ENCODE data around the gene RABL6. TPM values are rescaled to one million over a fixed set of nuclear protein-coding genes. Genes with fewer than 3 reads are reported as not detected.
"Not testable (repeated sequence)": the region's sequence is repeated elsewhere in the genome, so short reads cannot be mapped to it uniquely, and the experiment has no call there.

The RABL6 gene
- total RNA-seq, 1 donor from 2014 or later, result 116 TPM

- intact Hi-C loops (cut with micrococcal nuclease), result not testable (repeated sequence)
Measured at GRCh38 chr9:136833381-136834048, 25.8 kb downstream of the RABL6 start.

GRCh38 chr9:136835162-136835931 lies 27.6 kb downstream of the RABL6 start:
- intact Hi-C loops (cut with micrococcal nuclease), result no loop called here

- intact Hi-C loops (cut with micrococcal nuclease), result no loop called here
Measured at GRCh38 chr9:136835932-136836904, 28.5 kb downstream of the RABL6 start.

- intact Hi-C loops (cut with micrococcal nuclease), result no loop called here
Measured at GRCh38 chr9:136837146-136837855, 29.6 kb downstream of the RABL6 start.

- intact Hi-C loops (cut with micrococcal nuclease), result not testable (repeated sequence)
Measured at GRCh38 chr9:136837856-136838277, 30.1 kb downstream of the RABL6 start.

- intact Hi-C loops (cut with micrococcal nuclease), result no loop called here
Measured at GRCh38 chr9:136838314-136839228, 30.8 kb downstream of the RABL6 start.

GRCh38 chr9:136839229-136840139 lies 31.7 kb downstream of the RABL6 start:
- intact Hi-C loops (cut with micrococcal nuclease), result no loop called here

- intact Hi-C loops (cut with micrococcal nuclease), result no loop called here
Measured at GRCh38 chr9:136840140-136840876, 32.6 kb downstream of the RABL6 start.

GRCh38 chr9:136840877-136841645 lies 33.3 kb downstream of the RABL6 start:
- intact Hi-C loops (cut with micrococcal nuclease), result no loop called here

- intact Hi-C loops (cut with micrococcal nuclease), result loop anchor here (2.0 kb wide), 3 partner anchors 33 to 193 kb away; partner anchors contain the start of genes C8G and FBXW5
Measured at GRCh38 chr9:136841646-136842379, 34.1 kb downstream of the RABL6 start.

- intact Hi-C loops (cut with micrococcal nuclease), result loop anchor here (2.0 kb wide), 3 partner anchors 34 to 192 kb away; partner anchors contain the start of genes C8G and FBXW5
Measured at GRCh38 chr9:136842380-136842948, 34.7 kb downstream of the RABL6 start, which contains the start of gene AJM1. Gene AJM1, plus strand, starts transcription at chr9:136842478. Its CDS starts 1,937 bp downstream, at chr9:136844415.

GRCh38 chr9:136843159-136843800 lies 35.5 kb downstream of the RABL6 start:
- intact Hi-C loops (cut with micrococcal nuclease), result loop anchor here (2.0 kb wide), 3 partner anchors 34 to 192 kb away; partner anchors contain the start of genes C8G and FBXW5

GRCh38 chr9:136843801-136844740 lies 36.3 kb downstream of the RABL6 start:
- intact Hi-C loops (cut with micrococcal nuclease), result loop anchor here (2.0 kb wide), 3 partner anchors 35 to 191 kb away; partner anchors contain the start of genes C8G and FBXW5

Measured in T-helper 2 cell treated with Interferon-gamma antibody and Interleukin-4, amounts not matched to agents 100 ng/mL and 5 ng/mL, for 36 hours (primary cell).